ENCODE measurements around the gene ENO3. TPM values are rescaled to one million over a fixed set of nuclear protein-coding genes. Genes with fewer than 3 reads are reported as not detected.

The ENO3 gene
- total and polyA plus RNA-seq, 10 of the 15 experiments (the other 5 are each of a cell fraction or from before 2014, with no cell fraction given) = 6.8 to 28.4 (median 17.0) TPM

DNA sequence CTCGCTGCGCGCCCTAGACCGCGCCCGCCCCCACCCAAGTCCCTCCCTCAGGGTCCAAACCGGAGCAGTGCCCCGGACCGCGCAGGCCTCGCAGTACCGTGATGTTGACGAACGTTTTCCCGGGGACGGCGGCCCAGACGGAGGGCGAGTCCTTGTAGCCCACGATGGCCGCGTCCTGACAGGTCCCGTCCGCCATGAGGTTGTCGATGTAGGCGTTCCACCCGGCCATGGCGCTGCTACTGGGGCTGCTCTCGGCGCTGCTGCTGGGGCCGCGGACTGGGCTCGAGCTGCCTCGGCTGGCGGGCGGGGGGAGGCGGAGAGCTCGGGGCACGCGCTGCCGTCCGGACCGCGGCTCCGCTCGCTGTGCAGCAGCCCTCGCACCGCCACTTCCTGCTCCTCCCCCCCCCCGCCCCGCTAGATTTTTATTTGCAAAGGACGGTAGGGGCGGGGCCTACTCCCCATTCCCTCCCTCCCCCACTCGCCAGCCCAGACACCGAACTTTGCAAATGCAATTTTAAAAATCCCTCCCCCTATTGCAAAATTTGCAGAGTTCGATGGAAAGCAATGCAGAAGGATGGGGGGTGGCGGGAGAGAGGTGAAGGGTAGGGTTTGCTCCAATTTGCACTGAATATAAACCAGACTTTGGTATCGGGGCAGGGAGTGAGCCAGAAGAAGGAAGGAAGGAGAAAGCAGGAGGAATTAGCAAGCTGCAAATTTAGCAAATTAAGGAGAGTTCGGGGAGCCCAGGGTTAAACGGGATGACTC lies 2.6 kb upstream of the ENO3 start, which contains the start of gene PFN1:
Gene PFN1 (minus strand): TSS at position 365 of the 765 bp plus-strand sequence. CDS start 136 bp downstream, at position 229.
- no TSS peak for BruUV-seq (replicated peaks)
- DNase-seq (ENCODE audit: low read depth, low spot score) (peak; percentile 69), FAIRE-seq (no peak), ATAC-seq (peak; percentile 41)
- H3K27me3 ChIP-seq (replicated peaks in 1 of 2; ENCODE audit: control insufficient read depth in 2 of 2, insufficient read depth in 2 of 2, low read length in 1 of 2) = no peaks in the 10 kb centered on the region
- in situ Hi-C loops (cut with MboI) (no loop called here), intact Hi-C loops (cut with micrococcal nuclease; ENCODE audit: unreplicated experiment) (loop anchor here (2.0 kb wide), 1 partner anchor 48 kb away; the partner anchor contains the start of genes INCA1 and KIF1C)
- RAD21 ChIA-PET (ENCODE audit: unreplicated experiment) = interaction anchor here (0.9 to 9.8 kb wide), 6 partner anchors 9 to 244 kb away, joined by 3 to 73 read pairs (median 4); partner anchors contain the start of genes CAMTA2, CHRNE, RNF167 and SLC25A11
- peak within 1 kb of the TSS; percentile 80 for H3K4me2 ChIP-seq (ENCODE audit: control insufficient read depth, insufficient read depth)
- POLR2A ChIA-PET = interaction anchor here (0.9 to 17.5 kb wide), 5 partner anchors 9 to 80 kb away, joined by 3 to 272 read pairs (median 6); partner anchors contain the start of genes RNF167, SLC25A11 and SPAG7
- peaks cover 5% of the 10 kb centered on the region for H4K20me1 ChIP-seq (ENCODE audit: control insufficient read depth, insufficient read depth)
- CTCF ChIA-PET = interaction anchor here (1.0 to 3.3 kb wide), 4 partner anchors 18 to 69 kb away, joined by 3 to 13 read pairs (median 8); partner anchors contain the start of gene SPAG7
- H3K4me1 ChIP-seq (ENCODE audit: control insufficient read depth, insufficient read depth, low read length) = peaks cover 38% of the 10 kb centered on the region
- no peaks in the 10 kb centered on the region for H3K9me3 ChIP-seq (replicated peaks; ENCODE audit: control insufficient read depth, insufficient read depth, low read length)
- H3K9ac ChIP-seq (ENCODE audit: control insufficient read depth, insufficient read depth, low read length) = peak within 1 kb of the TSS; percentile 100
- SMC1A ChIA-PET (ENCODE audit: uncharacterized antibody, unreplicated experiment) = interaction anchor here (0.9 to 7.1 kb wide), 3 partner anchors 19 to 114 kb away, joined by 3 to 50 read pairs (median 3); partner anchors contain the start of gene SPAG7
- under 1% methylated on average over 47 of the region's 59 CpGs for WGBS (ENCODE audit: insufficient coverage, insufficient replicate concordance, low lambda C conversion rate, missing lambda C conversion rate)
- H3K79me2 ChIP-seq (ENCODE audit: control insufficient read depth, insufficient read depth, low read length) = peaks cover 63% of the 10 kb centered on the region
- H2AFZ ChIP-seq (ENCODE audit: control insufficient read depth, low read depth, low read length) = peak within 1 kb of the TSS; percentile 63
- peak within 1 kb of the TSS; percentile 100 for H3K27ac ChIP-seq (ENCODE audit: control insufficient read depth, insufficient read depth)
- H3K36me3 ChIP-seq (ENCODE audit: control insufficient read depth in 2 of 2, insufficient read depth in 2 of 2, low read length in 1 of 2) = peaks cover 10 to 12% of the 10 kb centered on the region in 2 experiments
- H3K4me3 ChIP-seq = peak within 1 kb of the TSS; percentile 96
- TF ChIP-seq IKZF2 (IDR thresholded peaks at IDR 0.05) (peak; percentile 56 to 70), SRF (IDR thresholded peaks at IDR 0.05; ENCODE audit: low read depth in 2 of 2, low read length in 2 of 2) (no peak), RELA (IDR thresholded peaks at IDR 0.05; ENCODE audit: borderline replicate concordance, partially characterized antibody) (peak; percentile 37), POLR2AphosphoS5 (IDR thresholded peaks at IDR 0.05; ENCODE audit: low read length) (peak; percentile 86), ATF7 (IDR thresholded peaks at IDR 0.05; ENCODE audit: low read depth) (peak; percentile 85), ZNF384 (IDR thresholded peaks at IDR 0.05; ENCODE audit: borderline replicate concordance, low read depth, low read length) (no peak), POU2F2 (IDR thresholded peaks at IDR 0.05; ENCODE audit: borderline replicate concordance, low read depth, low read length) (no peak), SPI1 (IDR thresholded peaks at IDR 0.05; ENCODE audit: borderline replicate concordance, insufficient read depth, low read depth, low read length) (no peak), BRCA1 (IDR thresholded peaks at IDR 0.05; ENCODE audit: low read depth, low read length) (no peak), PAX8 (IDR thresholded peaks at IDR 0.05) (no peak), TBL1XR1 (IDR thresholded peaks at IDR 0.05; ENCODE audit: low read depth, low read length) (0 out of 2 replicates have a peak, but pooled peaks have one; percentile 35), KAT2A (conservative IDR thresholded peaks at IDR 0.05; ENCODE audit: control insufficient read depth, low read depth, low read length) (no peak)
- TF ChIP-seq, protein P1, sequence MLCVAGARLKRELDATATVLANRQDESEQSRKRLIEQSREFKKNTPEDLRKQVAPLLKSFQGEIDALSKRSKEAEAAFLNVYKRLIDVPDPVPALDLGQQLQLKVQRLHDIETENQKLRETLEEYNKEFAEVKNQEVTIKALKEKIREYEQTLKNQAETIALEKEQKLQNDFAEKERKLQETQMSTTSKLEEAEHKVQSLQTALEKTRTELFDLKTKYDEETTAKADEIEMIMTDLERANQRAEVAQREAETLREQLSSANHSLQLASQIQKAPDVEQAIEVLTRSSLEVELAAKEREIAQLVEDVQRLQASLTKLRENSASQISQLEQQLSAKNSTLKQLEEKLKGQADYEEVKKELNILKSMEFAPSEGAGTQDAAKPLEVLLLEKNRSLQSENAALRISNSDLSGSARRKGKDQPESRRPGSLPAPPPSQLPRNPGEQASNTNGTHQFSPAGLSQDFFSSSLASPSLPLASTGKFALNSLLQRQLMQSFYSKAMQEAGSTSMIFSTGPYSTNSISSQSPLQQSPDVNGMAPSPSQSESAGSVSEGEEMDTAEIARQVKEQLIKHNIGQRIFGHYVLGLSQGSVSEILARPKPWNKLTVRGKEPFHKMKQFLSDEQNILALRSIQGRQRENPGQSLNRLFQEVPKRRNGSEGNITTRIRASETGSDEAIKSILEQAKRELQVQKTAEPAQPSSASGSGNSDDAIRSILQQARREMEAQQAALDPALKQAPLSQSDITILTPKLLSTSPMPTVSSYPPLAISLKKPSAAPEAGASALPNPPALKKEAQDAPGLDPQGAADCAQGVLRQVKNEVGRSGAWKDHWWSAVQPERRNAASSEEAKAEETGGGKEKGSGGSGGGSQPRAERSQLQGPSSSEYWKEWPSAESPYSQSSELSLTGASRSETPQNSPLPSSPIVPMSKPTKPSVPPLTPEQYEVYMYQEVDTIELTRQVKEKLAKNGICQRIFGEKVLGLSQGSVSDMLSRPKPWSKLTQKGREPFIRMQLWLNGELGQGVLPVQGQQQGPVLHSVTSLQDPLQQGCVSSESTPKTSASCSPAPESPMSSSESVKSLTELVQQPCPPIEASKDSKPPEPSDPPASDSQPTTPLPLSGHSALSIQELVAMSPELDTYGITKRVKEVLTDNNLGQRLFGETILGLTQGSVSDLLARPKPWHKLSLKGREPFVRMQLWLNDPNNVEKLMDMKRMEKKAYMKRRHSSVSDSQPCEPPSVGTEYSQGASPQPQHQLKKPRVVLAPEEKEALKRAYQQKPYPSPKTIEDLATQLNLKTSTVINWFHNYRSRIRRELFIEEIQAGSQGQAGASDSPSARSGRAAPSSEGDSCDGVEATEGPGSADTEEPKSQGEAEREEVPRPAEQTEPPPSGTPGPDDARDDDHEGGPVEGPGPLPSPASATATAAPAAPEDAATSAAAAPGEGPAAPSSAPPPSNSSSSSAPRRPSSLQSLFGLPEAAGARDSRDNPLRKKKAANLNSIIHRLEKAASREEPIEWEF (IDR thresholded peaks at IDR 0.05; ENCODE audit: insufficient replicate concordance, low read depth, low read length) = peak; percentile 37
- TF ChIP-seq, protein P2, sequence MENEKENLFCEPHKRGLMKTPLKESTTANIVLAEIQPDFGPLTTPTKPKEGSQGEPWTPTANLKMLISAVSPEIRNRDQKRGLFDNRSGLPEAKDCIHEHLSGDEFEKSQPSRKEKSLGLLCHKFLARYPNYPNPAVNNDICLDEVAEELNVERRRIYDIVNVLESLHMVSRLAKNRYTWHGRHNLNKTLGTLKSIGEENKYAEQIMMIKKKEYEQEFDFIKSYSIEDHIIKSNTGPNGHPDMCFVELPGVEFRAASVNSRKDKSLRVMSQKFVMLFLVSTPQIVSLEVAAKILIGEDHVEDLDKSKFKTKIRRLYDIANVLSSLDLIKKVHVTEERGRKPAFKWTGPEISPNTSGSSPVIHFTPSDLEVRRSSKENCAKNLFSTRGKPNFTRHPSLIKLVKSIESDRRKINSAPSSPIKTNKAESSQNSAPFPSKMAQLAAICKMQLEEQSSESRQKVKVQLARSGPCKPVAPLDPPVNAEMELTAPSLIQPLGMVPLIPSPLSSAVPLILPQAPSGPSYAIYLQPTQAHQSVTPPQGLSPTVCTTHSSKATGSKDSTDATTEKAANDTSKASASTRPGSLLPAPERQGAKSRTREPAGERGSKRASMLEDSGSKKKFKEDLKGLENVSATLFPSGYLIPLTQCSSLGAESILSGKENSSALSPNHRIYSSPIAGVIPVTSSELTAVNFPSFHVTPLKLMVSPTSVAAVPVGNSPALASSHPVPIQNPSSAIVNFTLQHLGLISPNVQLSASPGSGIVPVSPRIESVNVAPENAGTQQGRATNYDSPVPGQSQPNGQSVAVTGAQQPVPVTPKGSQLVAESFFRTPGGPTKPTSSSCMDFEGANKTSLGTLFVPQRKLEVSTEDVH (IDR thresholded peaks at IDR 0.05; ENCODE audit: low read depth, partially characterized antibody) = peak; percentile 67
